ENCODE results near the gene LRRC28. TPM values are rescaled to one million over a fixed set of nuclear protein-coding genes. Genes with fewer than 3 reads are reported as not detected.

The LRRC28 gene
- total RNA-seq = 14.6 and 15.6 TPM in 2 replicates

DNA sequence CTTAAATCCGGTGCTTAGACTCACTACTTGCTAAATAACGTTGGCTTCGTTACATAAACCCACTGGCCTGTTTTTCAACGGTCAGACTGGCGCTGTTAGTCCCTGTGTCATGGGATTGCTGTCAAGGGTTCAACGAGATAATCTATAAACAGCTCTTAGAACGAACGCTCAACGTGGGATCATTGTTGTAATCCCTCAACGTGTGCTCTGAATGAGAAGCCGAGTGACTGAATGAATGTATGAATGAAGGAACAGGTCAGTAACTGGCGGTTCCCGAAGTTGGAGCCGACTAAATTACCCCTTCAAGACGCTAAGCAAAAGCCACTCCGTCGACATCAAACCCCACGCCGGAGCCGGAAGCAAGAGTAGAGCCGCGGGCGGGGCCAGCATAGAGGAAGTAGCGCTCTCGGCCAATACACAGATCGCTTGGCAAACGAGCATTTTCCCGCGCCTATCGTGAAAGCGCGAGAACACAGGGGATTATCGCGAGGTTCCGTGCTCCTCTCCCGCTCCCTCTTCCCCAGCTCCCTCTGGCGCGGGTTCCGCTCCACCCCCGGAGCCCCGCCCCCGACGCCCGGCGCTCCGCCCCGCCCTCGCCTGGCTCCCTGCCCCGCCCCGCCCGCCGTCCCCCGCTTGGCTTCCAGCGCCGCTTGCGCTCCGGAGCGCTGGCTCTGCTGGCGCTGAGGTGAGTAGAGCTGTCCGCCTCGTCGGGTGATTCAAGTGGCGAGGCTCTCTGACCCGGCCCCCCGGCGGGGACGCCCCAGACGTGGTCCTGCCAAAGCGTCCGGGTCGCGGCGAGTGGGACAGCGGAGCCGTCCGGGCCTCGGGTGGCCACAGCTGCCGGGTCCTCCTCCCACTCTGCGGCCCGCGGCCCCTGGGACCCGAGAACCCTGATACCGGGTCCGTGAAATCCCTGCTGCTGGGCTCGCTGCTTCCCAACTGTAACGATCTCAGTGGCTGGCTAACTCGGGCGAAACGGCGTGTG, at the start of gene LRRC28:
LRRC28 (plus strand) TSS at position 625 of the 985 bp plus-strand sequence. CDS start 4,477 bp downstream, outside the sequence.
- H3K4me3 Mint-ChIP-seq (ENCODE audit: low read depth) = peak within 1 kb of the TSS; percentile 85
- peak; percentile 97 for DNase-seq (ENCODE audit: low spot score)
- H3K4me1 Mint-ChIP-seq (ENCODE audit: low read depth) = peaks cover 26% of the 10 kb centered on the region
- peaks cover 12% of the 10 kb centered on the region for H3K36me3 Mint-ChIP-seq (ENCODE audit: low read depth)
- peaks cover 5% of the 10 kb centered on the region for H3K9me3 Mint-ChIP-seq
- peak within 1 kb of the TSS; percentile 82 for H3K27ac Mint-ChIP-seq
- intact Hi-C loops (cut with micrococcal nuclease) = loop anchor here (1.0 to 5.0 kb wide), 4 partner anchors 316 to 1351 kb away; partner anchors contain the start of genes ASB7, LINS1, LYSMD4 and MEF2A
- no peaks in the 10 kb centered on the region for H3K27me3 Mint-ChIP-seq (ENCODE audit: low read depth)

DNA sequence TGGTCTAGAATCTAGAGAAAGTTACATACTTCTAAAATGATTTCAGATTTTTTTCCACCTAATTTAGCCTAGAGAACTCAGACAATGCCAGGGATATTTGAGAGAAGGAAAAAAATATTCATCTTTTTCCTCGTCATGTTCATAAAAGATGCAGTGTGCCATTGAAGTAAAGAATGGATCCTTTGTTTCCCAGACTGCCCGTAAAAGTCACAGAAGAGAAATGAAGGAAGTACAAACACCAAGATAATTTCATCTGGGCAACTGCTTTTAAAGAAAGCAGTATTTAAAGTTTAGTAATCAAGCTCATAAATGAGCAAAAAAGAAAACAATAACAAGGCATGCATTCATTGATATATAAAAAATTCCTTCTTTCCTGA, 49.1 kb upstream of the LRRC28 start:
- Mint-ChIP-seq H3K9me3 (no peaks in the 10 kb centered on the region), H3K4me1 (ENCODE audit: low read depth) (no peaks in the 10 kb centered on the region), H3K36me3 (ENCODE audit: low read depth) (no peaks in the 10 kb centered on the region), H3K27me3 (ENCODE audit: low read depth) (peaks cover 9% of the 10 kb centered on the region), H3K4me3 (ENCODE audit: low read depth) (no peak overlapping the region), H3K27ac (no peak overlapping the region)
- DNase-seq (ENCODE audit: low spot score) = no peak
- intact Hi-C loops (cut with micrococcal nuclease) = no loop called here

DNA sequence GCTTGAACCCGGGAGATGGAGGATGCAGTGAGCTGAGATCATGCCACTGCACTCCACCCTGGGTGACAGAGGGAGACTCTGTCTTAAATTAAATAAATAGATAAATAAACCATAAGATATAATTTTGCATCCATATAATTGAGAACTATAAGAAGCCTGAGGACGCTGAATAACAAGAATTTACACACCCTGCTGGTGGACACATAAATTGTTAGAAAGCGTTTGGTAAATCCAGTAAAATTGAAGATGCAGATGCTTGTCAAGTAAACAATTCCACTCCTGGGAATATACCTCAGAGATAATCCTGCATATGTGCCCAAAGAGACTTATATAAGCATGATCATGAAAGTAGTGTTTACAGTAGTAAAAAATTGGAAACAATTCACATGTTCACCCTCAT, 43.6 kb upstream of the LRRC28 start:
- DNase-seq (ENCODE audit: low spot score) = no peak
- intact Hi-C loops (cut with micrococcal nuclease) = no loop called here
- Mint-ChIP-seq H3K36me3 (ENCODE audit: low read depth) (no peaks in the 10 kb centered on the region), H3K9me3 (no peaks in the 10 kb centered on the region), H3K4me1 (ENCODE audit: low read depth) (no peaks in the 10 kb centered on the region), H3K27me3 (ENCODE audit: low read depth) (peaks cover 9% of the 10 kb centered on the region), H3K4me3 (ENCODE audit: low read depth) (no peak overlapping the region), H3K27ac (no peak overlapping the region)

DNA sequence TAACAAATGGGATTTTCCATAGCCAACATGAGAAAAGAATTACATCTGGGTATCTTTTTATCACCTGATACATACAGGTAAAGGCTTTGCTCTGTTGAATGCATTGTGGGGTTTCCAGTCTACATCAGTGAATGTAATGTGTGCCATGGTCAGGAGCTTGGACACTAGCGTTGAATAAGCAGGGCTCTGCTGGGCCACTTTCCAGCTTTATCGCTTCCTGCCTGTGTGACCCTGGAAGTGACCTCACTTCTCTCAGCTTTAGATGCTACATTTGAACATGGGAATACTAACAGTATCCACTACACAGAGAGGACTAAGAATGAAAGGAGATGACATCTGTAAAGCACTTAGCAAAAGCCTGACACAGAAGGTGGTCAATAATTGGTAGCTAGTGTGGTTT, 42.0 kb upstream of the LRRC28 start:
- no peaks in the 10 kb centered on the region for H3K36me3 Mint-ChIP-seq (ENCODE audit: low read depth)
- no peaks in the 10 kb centered on the region for H3K4me1 Mint-ChIP-seq (ENCODE audit: low read depth)
- no peaks in the 10 kb centered on the region for H3K9me3 Mint-ChIP-seq
- H3K27ac Mint-ChIP-seq = no peak overlapping the region
- no peak overlapping the region for H3K4me3 Mint-ChIP-seq (ENCODE audit: low read depth)
- no peak for DNase-seq (ENCODE audit: low spot score)
- H3K27me3 Mint-ChIP-seq (ENCODE audit: low read depth) = peaks cover 3% of the 10 kb centered on the region
- intact Hi-C loops (cut with micrococcal nuclease) = no loop called here

DNA sequence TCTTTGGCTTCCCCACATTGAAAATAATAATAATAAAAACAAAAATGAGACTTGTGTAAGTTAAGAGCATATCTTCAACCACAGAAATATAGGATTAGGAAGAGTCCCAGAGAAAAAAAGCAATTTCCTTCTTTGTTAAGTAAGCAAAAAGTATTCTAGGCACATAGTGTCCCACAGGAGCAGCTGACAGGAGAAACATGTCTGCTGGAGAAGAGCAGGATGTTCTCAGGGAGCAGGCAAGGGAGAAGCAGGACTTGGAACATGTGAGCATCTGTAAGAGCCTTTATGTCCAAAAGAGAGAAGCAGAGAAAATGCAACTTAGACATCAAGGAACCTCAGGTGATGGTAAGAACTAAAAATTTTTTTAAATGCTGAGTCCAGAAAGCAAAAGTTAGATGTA, 40.9 kb upstream of the LRRC28 start:
- intact Hi-C loops (cut with micrococcal nuclease) = loop anchor here (10.0 kb wide), 1 partner anchor 766 kb away; no protein-coding TSS in a partner anchor

DNA sequence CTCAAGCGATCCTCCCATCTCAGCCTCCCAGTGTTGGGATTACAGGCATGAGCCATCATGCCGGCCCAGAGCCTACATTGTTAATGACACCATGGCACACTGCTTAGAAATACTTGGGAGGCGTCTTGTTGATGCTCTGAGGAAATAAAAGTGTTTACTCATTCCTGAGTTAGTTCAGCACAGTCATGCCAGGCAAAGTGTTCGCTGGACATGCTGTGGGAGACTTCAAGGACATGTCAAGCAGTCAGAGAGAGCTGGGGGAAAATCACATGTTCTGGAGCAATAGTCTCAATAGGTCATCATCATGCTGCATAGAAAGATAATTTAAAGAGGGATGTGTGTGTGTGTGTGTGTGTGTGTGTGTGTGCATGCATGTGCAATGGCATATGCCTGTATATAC, 39.4 kb upstream of the LRRC28 start:
- Mint-ChIP-seq H3K4me1 (ENCODE audit: low read depth) (no peaks in the 10 kb centered on the region), H3K9me3 (no peaks in the 10 kb centered on the region), H3K27me3 (ENCODE audit: low read depth) (no peaks in the 10 kb centered on the region), H3K4me3 (ENCODE audit: low read depth) (no peak overlapping the region), H3K27ac (no peak overlapping the region), H3K36me3 (ENCODE audit: low read depth) (no peaks in the 10 kb centered on the region)
- DNase-seq (ENCODE audit: low spot score) = no peak
- intact Hi-C loops (cut with micrococcal nuclease) = loop anchor here (10.0 kb wide), 1 partner anchor 767 kb away; no protein-coding TSS in a partner anchor

More for the DNA sequence above, 40.9 kb upstream of the LRRC28 start:
- Mint-ChIP-seq H3K4me3 (ENCODE audit: low read depth) (no peak overlapping the region), H3K9me3 (no peaks in the 10 kb centered on the region), H3K27ac (no peak overlapping the region), H3K27me3 (ENCODE audit: low read depth) (peaks cover 2% of the 10 kb centered on the region), H3K4me1 (ENCODE audit: low read depth) (no peaks in the 10 kb centered on the region), H3K36me3 (ENCODE audit: low read depth) (no peaks in the 10 kb centered on the region)
- no peak for DNase-seq (ENCODE audit: low spot score)

DNA sequence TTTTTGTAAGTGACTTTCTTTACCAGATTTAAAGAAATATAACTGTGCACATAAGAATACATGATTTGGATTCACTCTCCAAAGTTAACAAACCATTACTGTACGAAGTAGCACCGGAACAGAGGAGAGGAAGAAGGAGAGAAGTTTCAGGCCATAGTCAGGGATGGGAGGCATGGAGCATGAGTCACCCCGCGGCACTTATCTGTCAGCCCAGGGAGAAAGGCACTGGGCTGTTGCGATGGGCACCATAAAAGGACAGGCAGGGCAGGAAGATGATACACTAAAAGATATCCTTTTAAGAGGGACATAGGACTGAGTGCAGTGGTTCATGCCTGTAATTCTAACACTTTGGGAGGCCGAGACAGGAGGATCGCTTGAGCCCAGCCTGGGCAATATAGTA, 38.9 kb upstream of the LRRC28 start:
- Mint-ChIP-seq H3K4me1 (ENCODE audit: low read depth) (no peaks in the 10 kb centered on the region), H3K36me3 (ENCODE audit: low read depth) (no peaks in the 10 kb centered on the region), H3K27ac (no peak overlapping the region), H3K27me3 (ENCODE audit: low read depth) (no peaks in the 10 kb centered on the region), H3K4me3 (ENCODE audit: low read depth) (no peak overlapping the region), H3K9me3 (no peaks in the 10 kb centered on the region)
- DNase-seq (ENCODE audit: low spot score) = no peak
- intact Hi-C loops (cut with micrococcal nuclease) = loop anchor here (10.0 kb wide), 1 partner anchor 768 kb away; no protein-coding TSS in a partner anchor

DNA sequence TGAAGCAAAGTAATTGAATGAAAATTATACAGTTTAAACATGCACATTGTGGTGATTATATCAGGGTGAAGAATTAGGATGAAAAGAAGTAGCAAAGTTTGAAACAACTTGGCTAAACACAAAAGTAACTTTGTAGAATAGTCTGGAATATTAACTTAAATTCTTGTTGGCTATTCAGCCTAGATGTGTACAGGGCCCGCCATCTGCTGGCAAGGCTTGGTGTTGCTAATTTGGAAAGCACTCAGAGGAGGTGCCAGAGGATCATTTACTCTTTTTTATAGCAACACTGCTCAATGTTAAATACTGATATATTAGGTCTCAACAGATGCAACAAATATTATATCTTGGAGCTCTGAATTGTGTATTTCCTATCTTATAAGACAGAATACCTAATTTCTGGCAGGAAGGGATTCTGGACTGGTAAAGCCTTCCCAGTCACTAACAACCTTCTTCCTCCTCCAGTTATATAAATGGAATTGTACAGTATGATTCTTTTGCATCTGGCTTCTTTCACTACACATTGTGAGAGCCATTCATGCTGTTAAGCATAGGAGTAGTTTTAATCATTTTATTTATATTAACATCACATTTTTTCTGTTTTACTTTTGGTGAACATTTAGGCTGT, 38.0 kb upstream of the LRRC28 start:
- Mint-ChIP-seq H3K4me3 (ENCODE audit: low read depth) (no peak overlapping the region), H3K4me1 (ENCODE audit: low read depth) (no peaks in the 10 kb centered on the region), H3K9me3 (no peaks in the 10 kb centered on the region), H3K36me3 (ENCODE audit: low read depth) (no peaks in the 10 kb centered on the region), H3K27ac (no peak overlapping the region), H3K27me3 (ENCODE audit: low read depth) (no peaks in the 10 kb centered on the region)
- DNase-seq (ENCODE audit: low spot score) = peak; percentile 44
- intact Hi-C loops (cut with micrococcal nuclease) = loop anchor here (1.0 to 10.0 kb wide), 2 partner anchors 109 to 768 kb away; no protein-coding TSS in a partner anchor

DNA sequence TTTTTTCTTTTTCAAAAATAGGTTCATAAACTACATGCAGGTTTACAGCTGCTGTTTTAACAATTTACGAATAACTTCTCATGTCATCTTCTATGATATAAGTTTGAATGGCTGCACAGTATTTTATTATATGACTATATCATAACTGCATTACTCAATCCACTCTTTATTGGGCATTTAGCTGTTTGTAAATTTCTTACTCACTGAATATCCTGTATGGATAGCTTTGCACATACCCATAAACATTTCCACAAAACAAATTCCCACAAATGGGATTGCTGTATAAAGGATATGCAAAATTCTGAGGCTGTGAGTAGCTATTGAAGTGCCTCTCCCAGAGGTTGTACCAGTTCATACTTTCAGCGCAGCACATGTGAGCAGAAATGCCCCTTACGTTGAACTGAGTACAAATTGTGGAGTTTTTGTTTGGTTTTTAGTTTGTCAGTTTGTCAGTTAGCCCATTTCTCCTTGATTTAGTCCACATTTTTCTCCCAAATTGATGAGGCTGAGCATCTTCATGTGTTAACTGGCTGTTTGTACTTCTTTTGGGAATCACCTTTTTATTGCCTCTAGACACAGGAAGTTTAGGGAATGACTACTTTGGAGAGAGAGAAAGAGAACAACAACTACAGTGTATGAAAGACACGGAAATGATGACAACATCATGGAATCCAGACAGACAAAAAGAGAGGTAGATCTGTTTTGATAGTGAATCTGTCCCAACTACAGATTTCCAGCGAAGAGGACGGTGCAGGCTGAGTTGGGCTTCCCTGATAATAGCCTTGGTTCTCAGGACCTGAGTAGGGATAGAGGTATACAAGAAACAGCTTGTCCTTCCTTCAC, 26.7 kb upstream of the LRRC28 start:
- H3K27ac Mint-ChIP-seq = no peak overlapping the region
- H3K27me3 Mint-ChIP-seq (ENCODE audit: low read depth) = no peaks in the 10 kb centered on the region
- intact Hi-C loops (cut with micrococcal nuclease) = no loop called here
- no peaks in the 10 kb centered on the region for H3K4me1 Mint-ChIP-seq (ENCODE audit: low read depth)
- no peak overlapping the region for H3K4me3 Mint-ChIP-seq (ENCODE audit: low read depth)
- H3K9me3 Mint-ChIP-seq = no peaks in the 10 kb centered on the region
- no peak for DNase-seq (ENCODE audit: low spot score)
- no peaks in the 10 kb centered on the region for H3K36me3 Mint-ChIP-seq (ENCODE audit: low read depth)

DNA sequence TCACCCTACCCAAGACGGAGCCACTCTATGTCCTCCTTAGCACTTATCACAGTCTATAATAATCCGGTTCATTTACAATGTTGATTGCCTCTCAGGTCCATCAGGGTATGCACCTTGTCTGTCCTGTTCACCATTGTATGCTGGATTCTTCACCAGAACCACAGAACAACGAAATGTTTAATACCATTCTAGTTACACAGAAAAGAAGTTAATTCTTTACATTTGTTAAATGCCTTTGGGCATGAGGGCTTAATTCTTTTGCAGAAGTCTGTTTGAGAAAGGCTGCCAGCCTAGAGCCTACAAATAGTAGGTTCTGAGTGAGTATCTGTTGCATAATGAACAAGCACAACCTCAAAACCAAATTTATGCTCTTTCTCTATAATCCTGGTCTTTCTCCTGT, 24.5 kb upstream of the LRRC28 start:
- no peaks in the 10 kb centered on the region for H3K36me3 Mint-ChIP-seq (ENCODE audit: low read depth)
- no peaks in the 10 kb centered on the region for H3K4me1 Mint-ChIP-seq (ENCODE audit: low read depth)
- H3K27ac Mint-ChIP-seq = no peak overlapping the region
- H3K4me3 Mint-ChIP-seq (ENCODE audit: low read depth) = no peak overlapping the region
- H3K9me3 Mint-ChIP-seq = no peaks in the 10 kb centered on the region
- DNase-seq (ENCODE audit: low spot score) = no peak
- no peaks in the 10 kb centered on the region for H3K27me3 Mint-ChIP-seq (ENCODE audit: low read depth)
- intact Hi-C loops (cut with micrococcal nuclease) = no loop called here

DNA sequence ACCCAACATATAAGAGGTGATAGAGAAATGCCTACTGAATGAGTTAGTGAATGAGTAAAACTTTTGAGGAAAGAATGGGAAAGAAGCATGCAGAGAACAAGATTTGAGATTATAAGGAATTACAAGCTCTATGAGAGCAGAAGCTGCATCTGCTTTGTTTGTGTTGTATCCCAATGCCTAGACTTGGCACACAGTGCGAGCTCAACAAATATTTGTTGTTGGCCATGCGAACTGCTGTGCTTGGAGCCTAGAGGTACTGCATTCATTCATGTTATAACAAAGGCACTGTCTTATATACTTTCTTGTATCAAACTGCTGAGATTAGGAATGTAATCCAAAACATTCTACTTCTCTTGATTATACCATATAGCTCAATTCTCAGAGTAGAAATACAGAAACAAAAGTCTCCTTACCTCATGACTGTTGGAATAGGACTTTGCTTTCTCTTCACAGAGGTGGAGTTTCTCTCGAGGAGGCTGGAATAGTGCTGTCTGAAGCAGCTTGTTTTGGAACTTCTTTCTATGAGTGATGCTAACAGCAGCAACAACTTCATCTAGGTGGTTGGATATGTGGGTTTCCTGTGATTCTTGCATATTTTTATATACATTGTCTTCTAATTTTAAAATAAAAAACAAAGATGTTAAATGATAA, 23.0 kb upstream of the LRRC28 start:
- Mint-ChIP-seq H3K27me3 (ENCODE audit: low read depth) (peaks cover 2% of the 10 kb centered on the region), H3K9me3 (peaks cover 5% of the 10 kb centered on the region), H3K4me3 (ENCODE audit: low read depth) (no peak overlapping the region), H3K36me3 (ENCODE audit: low read depth) (no peaks in the 10 kb centered on the region), H3K27ac (no peak overlapping the region), H3K4me1 (ENCODE audit: low read depth) (peaks cover 2% of the 10 kb centered on the region)
- intact Hi-C loops (cut with micrococcal nuclease) = no loop called here
- DNase-seq (ENCODE audit: low spot score) = no peak

DNA sequence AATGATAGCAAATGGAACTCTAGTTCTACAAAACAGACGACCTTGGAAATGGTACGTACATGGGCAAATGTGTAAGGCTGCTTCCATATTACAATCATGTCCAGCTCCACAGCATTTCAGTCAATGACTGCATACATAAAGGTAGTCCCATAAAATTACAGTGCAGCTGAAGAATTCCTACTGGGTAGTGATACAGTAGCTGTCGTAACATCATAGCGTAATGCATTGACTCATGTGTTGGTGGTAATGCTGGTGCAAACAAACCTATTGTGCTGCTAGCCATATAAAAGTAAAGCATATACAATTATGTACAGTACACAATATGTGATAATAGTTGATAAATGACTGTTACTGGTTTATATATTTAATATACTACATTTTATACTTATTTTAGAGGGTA, 20.4 kb upstream of the LRRC28 start:
- H3K9me3 Mint-ChIP-seq = peaks cover 5% of the 10 kb centered on the region
- H3K4me3 Mint-ChIP-seq (ENCODE audit: low read depth) = no peak overlapping the region
- peaks cover 4% of the 10 kb centered on the region for H3K4me1 Mint-ChIP-seq (ENCODE audit: low read depth)
- H3K27me3 Mint-ChIP-seq (ENCODE audit: low read depth) = peaks cover 2% of the 10 kb centered on the region
- no peak overlapping the region for H3K27ac Mint-ChIP-seq
- DNase-seq (ENCODE audit: low spot score) = no peak
- no peaks in the 10 kb centered on the region for H3K36me3 Mint-ChIP-seq (ENCODE audit: low read depth)
- intact Hi-C loops (cut with micrococcal nuclease) = no loop called here
